ENCODE results near the gene PNMT. TPM values are rescaled to one million over a fixed set of nuclear protein-coding genes. Genes with fewer than 3 reads are reported as not detected.

Gene PNMT
- total and polyA plus RNA-seq, 2 experiments from 2014 or later = 1.9 to 2.5 TPM

DNA sequence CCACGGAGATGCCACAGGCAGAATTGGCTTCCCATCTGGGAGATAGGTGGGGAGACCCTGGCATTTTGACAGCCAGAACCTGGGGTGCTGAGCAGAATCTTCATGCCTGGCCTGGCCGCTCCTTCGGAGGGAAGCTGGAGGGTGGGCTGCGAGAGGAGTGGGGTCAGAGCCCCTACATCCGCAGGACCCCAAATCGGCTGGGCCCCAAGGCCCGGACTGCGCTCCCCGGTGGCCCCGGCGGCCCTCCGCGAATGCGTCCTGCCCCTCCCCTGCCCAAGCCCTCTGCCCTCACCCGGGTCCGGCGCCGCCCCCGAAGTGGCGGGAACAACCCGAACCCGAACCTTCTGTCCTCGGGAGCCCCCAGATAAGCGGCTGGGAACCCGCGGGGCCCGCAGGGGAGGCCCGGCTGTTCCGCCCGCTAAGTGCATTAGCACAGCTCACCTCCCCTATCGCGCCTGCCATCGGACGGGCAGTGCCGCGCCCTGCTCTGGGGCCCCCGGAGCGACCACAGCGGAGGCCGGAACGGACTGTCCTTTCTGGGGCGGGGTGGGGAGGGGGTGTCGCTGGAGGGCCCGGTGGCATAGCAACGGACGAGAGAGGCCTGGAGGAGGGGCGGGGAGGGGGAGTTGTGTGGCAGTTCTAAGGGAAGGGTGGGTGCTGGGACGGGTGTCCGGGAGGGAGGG, 850 bp upstream of the PNMT start:
- Histone ChIP-seq H4K20me1 (replicated peaks; ENCODE audit: insufficient read depth) (no peaks in the 10 kb centered on the region; the same call in 1 of the 2 replicates), H2AFZ (0 out of 2 replicates have a peak overlapping the region, but pooled peaks have one; percentile 43), H3K79me2 (replicated peaks; ENCODE audit: insufficient read depth) (no peaks in the 10 kb centered on the region), H3K36me3 (ENCODE audit: insufficient read depth) (no peaks in the 10 kb centered on the region), H3F3A (replicated peaks; ENCODE audit: low read depth) (peaks cover 3% of the 10 kb centered on the region), H3K27ac (ENCODE audit: low read depth) (no peak overlapping the region), H3K4me1 (ENCODE audit: insufficient read depth) (peaks cover 46% of the 10 kb centered on the region), H3K4me2 (peak overlapping the region; percentile 90), H3K27me3 (ENCODE audit: insufficient read depth) (peaks cover 41% of the 10 kb centered on the region), H3K9me2 (ENCODE audit: insufficient read depth) (no peaks in the 10 kb centered on the region), H3K4me3 (peak overlapping the region; percentile 64)
- peaks cover 46% of the 10 kb centered on the region for H3K4me1 Mint-ChIP-seq
- ATAC-seq = peak; percentile 5
- peak overlapping the region; percentile 68 for H3K4me3 Mint-ChIP-seq
- H3K27me3 Mint-ChIP-seq (ENCODE audit: insufficient read depth, low read depth, poor library complexity) = peaks cover 31% of the 10 kb centered on the region
- TF ChIP-seq EZH2 (IDR thresholded peaks at IDR 0.05; ENCODE audit: low read depth, unreplicated experiment) (no peak), ETS1 (IDR thresholded peaks at IDR 0.05) (no peak), CREB1 (CRISPR knock-in tag; IDR thresholded peaks at IDR 0.05; ENCODE audit: low read depth) (no peak), POLR2AphosphoS5 (IDR thresholded peaks at IDR 0.05; ENCODE audit: low read depth) (no peak), NANOG (IDR thresholded peaks at IDR 0.05; ENCODE audit: borderline replicate concordance) (no peak), STAT1 (IDR thresholded peaks at IDR 0.05; ENCODE audit: unreplicated experiment) (no peak), ZNF331 (CRISPR knock-in tag; IDR thresholded peaks at IDR 0.05; ENCODE audit: low read depth) (no peak), EZH2phosphoT487 (IDR thresholded peaks at IDR 0.05; ENCODE audit: unreplicated experiment) (no peak), ZNF114 (CRISPR knock-in tag; IDR thresholded peaks at IDR 0.05) (no peak), JUNB (IDR thresholded peaks at IDR 0.05; ENCODE audit: unreplicated experiment) (no peak)
- TF ChIP-seq, protein P1, sequence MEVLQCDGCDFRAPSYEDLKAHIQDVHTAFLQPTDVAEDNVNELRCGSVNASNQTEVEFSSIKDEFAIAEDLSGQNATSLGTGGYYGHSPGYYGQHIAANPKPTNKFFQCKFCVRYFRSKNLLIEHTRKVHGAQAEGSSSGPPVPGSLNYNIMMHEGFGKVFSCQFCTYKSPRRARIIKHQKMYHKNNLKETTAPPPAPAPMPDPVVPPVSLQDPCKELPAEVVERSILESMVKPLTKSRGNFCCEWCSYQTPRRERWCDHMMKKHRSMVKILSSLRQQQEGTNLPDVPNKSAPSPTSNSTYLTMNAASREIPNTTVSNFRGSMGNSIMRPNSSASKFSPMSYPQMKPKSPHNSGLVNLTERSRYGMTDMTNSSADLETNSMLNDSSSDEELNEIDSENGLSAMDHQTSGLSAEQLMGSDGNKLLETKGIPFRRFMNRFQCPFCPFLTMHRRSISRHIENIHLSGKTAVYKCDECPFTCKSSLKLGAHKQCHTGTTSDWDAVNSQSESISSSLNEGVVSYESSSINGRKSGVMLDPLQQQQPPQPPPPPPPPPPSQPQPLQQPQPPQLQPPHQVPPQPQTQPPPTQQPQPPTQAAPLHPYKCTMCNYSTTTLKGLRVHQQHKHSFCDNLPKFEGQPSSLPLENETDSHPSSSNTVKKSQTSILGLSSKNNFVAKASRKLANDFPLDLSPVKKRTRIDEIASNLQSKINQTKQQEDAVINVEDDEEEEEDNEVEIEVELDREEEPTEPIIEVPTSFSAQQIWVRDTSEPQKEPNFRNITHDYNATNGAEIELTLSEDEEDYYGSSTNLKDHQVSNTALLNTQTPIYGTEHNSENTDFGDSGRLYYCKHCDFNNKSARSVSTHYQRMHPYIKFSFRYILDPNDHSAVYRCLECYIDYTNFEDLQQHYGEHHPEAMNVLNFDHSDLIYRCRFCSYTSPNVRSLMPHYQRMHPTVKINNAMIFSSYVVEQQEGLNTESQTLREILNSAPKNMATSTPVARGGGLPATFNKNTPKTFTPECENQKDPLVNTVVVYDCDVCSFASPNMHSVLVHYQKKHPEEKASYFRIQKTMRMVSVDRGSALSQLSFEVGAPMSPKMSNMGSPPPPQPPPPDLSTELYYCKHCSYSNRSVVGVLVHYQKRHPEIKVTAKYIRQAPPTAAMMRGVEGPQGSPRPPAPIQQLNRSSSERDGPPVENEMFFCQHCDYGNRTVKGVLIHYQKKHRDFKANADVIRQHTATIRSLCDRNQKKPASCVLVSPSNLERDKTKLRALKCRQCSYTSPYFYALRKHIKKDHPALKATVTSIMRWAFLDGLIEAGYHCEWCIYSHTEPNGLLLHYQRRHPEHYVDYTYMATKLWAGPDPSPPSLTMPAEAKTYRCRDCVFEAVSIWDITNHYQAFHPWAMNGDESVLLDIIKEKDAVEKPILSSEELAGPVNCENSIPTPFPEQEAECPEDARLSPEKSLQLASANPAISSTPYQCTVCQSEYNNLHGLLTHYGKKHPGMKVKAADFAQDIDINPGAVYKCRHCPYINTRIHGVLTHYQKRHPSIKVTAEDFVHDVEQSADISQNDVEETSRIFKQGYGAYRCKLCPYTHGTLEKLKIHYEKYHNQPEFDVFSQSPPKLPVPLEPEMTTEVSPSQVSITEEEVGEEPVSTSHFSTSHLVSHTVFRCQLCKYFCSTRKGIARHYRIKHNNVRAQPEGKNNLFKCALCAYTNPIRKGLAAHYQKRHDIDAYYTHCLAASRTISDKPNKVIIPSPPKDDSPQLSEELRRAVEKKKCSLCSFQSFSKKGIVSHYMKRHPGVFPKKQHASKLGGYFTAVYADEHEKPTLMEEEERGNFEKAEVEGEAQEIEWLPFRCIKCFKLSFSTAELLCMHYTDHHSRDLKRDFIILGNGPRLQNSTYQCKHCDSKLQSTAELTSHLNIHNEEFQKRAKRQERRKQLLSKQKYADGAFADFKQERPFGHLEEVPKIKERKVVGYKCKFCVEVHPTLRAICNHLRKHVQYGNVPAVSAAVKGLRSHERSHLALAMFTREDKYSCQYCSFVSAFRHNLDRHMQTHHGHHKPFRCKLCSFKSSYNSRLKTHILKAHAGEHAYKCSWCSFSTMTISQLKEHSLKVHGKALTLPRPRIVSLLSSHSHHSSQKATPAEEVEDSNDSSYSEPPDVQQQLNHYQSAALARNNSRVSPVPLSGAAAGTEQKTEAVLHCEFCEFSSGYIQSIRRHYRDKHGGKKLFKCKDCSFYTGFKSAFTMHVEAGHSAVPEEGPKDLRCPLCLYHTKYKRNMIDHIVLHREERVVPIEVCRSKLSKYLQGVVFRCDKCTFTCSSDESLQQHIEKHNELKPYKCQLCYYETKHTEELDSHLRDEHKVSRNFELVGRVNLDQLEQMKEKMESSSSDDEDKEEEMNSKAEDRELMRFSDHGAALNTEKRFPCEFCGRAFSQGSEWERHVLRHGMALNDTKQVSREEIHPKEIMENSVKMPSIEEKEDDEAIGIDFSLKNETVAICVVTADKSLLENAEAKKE (CRISPR knock-in tag; IDR thresholded peaks at IDR 0.05) = no peak
- TF ChIP-seq, protein P2, sequence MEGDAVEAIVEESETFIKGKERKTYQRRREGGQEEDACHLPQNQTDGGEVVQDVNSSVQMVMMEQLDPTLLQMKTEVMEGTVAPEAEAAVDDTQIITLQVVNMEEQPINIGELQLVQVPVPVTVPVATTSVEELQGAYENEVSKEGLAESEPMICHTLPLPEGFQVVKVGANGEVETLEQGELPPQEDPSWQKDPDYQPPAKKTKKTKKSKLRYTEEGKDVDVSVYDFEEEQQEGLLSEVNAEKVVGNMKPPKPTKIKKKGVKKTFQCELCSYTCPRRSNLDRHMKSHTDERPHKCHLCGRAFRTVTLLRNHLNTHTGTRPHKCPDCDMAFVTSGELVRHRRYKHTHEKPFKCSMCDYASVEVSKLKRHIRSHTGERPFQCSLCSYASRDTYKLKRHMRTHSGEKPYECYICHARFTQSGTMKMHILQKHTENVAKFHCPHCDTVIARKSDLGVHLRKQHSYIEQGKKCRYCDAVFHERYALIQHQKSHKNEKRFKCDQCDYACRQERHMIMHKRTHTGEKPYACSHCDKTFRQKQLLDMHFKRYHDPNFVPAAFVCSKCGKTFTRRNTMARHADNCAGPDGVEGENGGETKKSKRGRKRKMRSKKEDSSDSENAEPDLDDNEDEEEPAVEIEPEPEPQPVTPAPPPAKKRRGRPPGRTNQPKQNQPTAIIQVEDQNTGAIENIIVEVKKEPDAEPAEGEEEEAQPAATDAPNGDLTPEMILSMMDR (conservative IDR thresholded peaks at IDR 0.05; ENCODE audit: low read depth in 2 of 2) = no peak
- TF ChIP-seq, protein P3, sequence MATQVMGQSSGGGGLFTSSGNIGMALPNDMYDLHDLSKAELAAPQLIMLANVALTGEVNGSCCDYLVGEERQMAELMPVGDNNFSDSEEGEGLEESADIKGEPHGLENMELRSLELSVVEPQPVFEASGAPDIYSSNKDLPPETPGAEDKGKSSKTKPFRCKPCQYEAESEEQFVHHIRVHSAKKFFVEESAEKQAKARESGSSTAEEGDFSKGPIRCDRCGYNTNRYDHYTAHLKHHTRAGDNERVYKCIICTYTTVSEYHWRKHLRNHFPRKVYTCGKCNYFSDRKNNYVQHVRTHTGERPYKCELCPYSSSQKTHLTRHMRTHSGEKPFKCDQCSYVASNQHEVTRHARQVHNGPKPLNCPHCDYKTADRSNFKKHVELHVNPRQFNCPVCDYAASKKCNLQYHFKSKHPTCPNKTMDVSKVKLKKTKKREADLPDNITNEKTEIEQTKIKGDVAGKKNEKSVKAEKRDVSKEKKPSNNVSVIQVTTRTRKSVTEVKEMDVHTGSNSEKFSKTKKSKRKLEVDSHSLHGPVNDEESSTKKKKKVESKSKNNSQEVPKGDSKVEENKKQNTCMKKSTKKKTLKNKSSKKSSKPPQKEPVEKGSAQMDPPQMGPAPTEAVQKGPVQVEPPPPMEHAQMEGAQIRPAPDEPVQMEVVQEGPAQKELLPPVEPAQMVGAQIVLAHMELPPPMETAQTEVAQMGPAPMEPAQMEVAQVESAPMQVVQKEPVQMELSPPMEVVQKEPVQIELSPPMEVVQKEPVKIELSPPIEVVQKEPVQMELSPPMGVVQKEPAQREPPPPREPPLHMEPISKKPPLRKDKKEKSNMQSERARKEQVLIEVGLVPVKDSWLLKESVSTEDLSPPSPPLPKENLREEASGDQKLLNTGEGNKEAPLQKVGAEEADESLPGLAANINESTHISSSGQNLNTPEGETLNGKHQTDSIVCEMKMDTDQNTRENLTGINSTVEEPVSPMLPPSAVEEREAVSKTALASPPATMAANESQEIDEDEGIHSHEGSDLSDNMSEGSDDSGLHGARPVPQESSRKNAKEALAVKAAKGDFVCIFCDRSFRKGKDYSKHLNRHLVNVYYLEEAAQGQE (IDR thresholded peaks at IDR 0.05; ENCODE audit: unreplicated experiment) = no peak
- no peaks in the 10 kb centered on the region; the same call in 2 of the 3 replicates for H3K36me3 Mint-ChIP-seq (ENCODE audit: low read depth)
- peak; percentile 48 for DNase-seq (ENCODE audit: low spot score)
- H3K27ac Mint-ChIP-seq = no peak overlapping the region
- no peaks in the 10 kb centered on the region; the same call in 2 of the 3 replicates for H3K9me3 Mint-ChIP-seq
